ENCODE measurements around the gene RBPMS2.

GRCh38 chr15:64762546-64762945 is 12.8 kb downstream of the RBPMS2 start:
- TF ChIP-seq CTCF (IDR thresholded peaks at IDR 0.05; ENCODE audit: extremely low read depth in 1 of 2, insufficient read depth in 1 of 2, low read depth in 1 of 2, low read length in 2 of 2) (no peak), POLR2AphosphoS5 (IDR thresholded peaks at IDR 0.05; ENCODE audit: insufficient read depth, low read depth, low read length) (no peak), POLR2A (IDR thresholded peaks at IDR 0.05; ENCODE audit: low read depth, low read length) (no peak), FOS (IDR thresholded peaks at IDR 0.05; ENCODE audit: borderline replicate concordance, insufficient read depth, low read length) (no peak), MAX (IDR thresholded peaks at IDR 0.05; ENCODE audit: insufficient read depth, insufficient read length) (no peak)

Data from endothelial cell of umbilical vein (primary cell).